Stromal cell of bone marrow (primary cell): ENCODE measurements around the gene GPR15.

Source experiments
- DNase-seq: peaks from one replicate; pipeline ENCODE4 v3.0.0-alpha.2; 2012; ENCODE audit warnings: low read depth

Gene GPR15

DNA sequence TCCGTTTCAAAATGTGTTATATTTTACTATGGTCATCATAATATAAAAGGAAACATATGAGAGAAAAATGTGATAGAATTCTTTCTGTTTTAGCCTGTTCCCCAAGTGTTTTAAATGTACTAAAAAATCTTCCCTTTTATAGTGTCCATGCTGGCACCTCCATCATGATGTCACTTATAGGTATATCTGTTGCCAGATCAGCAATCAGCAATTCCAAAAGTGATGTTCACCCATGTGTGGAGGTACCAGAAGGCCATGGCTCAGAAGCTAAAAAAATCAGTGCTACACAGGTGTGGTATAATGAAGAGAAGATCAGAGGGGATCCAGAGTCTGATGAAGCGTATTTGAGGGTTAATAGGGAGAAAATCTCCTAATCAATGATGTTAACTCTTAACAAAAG lies 1.1 kb upstream of the GPR15 start:
- DNase-seq: no peak

DNA sequence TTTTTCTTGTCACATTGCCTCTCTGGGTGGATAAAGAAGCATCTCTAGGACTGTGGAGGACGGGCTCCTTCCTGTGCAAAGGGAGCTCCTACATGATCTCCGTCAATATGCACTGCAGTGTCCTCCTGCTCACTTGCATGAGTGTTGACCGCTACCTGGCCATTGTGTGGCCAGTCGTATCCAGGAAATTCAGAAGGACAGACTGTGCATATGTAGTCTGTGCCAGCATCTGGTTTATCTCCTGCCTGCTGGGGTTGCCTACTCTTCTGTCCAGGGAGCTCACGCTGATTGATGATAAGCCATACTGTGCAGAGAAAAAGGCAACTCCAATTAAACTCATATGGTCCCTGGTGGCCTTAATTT lies 478 bp downstream of the GPR15 start:
- no peak for DNase-seq

DNA sequence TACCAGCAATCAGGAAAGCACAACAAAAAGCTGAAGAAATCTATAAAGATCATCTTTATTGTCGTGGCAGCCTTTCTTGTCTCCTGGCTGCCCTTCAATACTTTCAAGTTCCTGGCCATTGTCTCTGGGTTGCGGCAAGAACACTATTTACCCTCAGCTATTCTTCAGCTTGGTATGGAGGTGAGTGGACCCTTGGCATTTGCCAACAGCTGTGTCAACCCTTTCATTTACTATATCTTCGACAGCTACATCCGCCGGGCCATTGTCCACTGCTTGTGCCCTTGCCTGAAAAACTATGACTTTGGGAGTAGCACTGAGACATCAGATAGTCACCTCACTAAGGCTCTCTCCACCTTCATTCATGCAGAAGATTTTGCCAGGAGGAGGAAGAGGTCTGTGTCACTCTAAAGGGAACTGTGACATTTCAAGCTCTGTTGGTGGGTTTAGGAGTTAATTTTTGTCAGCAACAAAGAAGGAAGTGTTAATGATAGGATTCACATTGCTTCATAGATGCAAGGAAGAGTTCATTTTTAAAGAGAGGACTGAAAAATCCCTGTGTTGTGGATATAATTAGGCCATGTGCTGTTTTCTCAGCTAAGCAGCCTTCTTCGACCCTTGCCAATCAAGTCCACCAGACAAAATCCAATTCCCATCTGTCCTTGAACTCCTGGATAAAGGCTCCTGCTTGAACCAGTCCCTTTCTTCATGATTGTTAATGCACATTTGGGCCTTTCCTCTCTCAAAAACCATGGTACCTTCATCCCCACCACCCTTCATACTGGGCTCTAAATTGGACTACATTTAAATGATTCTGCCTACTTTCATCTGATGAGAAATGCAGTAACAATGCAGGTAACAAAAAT lies 1.2 kb downstream of the GPR15 start:
- DNase-seq: no peak

DNA sequence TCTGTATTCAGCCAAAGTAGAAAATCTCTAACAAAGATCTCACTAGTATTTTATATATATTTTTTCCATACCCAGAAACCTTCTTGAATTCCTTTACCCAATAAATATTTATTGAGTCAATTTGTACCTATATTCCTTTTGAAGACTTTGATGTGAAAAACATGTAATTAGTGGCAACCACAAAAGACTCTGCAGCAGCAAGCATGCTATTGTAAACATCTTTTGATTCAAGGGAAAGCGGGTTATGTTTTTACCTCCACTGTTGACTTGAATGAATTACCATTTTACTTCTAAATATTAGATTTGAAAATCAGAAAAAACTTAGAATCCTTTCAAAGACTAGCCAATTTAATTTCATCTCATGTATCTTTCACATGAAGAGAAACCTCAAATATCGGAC lies 2.4 kb downstream of the GPR15 start:
- no peak for DNase-seq

DNA sequence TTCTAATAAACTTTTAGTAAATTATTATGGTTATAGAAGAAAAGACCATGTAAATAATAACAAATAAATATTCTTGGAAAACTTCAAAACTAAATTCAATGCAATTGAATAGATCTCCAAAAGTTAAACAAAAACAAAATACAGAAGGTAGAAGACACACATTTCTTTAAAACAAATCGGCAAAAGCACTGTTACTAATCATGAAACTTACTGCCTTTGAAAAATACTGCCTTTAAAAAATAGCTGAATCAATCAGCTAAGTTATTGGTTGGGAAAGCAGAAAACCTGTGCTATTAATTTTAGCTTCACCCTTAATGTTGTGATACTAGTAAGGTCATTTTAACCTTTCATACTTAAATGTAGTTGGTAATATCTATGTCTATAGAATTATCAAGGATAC lies 3.0 kb downstream of the GPR15 start:
- DNase-seq: no peak

DNA sequence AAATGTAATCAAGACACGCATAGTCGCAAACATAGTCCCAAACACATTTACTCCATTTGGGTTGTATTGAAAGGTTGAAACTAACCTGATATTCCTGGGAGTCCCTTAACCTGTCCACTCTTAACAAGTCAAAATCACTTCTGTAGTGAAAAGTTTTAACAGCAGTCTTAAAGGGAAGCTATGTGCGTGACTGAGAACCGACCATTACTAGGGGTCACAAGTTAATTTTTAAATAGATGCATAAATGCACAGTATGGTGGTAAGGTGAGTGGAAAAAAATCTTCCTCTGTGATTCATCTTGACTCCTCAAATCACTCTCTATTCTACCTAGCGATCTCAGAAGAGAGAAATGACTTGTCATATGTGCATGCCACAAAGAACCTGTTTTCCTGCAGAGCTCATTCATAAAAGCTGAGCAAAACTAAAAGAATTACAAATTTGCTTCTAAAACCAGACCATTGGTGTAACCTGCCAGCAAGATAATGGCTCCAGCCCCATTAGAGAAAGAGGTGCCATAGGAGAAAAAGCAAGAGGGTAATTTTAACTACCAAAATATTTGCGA lies 4.8 kb downstream of the GPR15 start:
- DNase-seq: no peak

DNA sequence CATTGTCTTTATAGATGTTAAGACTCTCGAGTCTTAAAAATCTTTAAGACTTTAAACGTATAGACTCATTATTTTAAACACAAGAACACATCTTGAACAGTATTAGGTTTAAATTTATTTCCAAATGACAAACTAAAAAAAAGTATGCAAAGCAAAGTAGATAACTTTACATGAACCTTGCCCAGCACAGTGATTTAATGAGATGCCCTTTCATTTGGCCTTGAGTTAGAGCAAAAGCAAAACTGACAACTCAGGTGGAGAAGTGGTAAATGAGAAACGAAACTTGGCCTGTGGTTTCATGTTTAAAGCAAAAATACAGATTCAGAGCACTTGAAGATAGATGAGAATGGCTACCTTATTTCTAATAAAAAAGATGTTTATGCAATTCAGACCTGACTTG lies 8.6 kb downstream of the GPR15 start:
- no peak for DNase-seq

DNA sequence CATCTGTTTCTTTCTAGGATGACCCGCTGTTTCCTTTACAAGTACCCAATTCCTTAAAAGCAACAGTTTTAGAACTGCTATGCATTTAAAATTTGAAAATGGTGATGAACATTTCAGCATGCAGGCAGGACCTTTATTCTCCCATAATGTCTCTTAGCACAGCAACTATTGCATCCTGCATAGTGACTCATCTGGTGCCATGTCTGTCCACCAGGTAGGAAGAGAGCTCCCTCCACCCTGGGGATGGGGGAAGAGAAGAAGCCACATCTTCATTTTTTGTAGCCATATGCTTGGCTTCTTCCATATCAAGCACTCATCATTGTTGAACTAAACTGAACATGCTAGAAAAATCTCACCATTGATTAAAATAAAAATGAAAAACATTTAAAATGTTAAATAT lies 9.9 kb downstream of the GPR15 start:
- DNase-seq: no peak

DNA sequence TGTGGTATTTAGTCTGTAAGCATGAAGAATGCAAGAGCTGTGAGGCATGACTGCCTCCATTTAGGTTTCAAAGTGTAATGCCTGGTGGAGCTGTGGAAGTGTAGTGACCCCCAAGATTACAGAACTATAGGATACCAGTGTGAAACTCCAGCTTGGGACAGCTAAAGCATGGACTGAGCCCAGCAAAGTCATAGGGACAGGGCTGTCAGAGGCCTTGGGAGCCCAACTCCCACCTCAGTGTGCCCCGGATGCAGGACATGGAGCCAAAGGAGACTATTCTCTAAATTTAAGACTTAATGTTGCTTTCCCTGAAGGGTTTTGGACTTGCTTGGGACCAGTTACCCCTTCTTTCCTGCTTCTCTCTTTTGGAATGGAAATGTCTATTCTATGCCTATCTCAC lies 10.8 kb downstream of the GPR15 start:
- no peak for DNase-seq

DNA sequence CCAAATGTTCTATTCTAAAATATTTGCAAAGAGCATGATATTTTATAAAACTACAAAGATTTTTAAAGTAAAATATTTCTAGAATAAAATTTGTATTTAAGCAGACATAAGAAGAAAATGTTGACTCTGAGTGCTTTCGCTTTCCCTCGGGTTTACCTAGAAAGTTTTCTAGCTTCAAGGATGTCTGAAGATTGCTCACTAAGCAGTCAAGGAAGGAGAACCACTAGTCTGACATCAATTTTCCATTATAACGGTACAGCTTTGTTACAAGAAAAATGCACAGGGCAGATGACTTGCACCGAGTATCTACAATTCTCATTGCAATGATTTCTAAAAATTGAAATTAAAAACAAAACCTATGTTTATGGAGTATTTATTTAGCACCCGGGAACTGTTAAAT lies 14.2 kb downstream of the GPR15 start:
- DNase-seq: no peak

DNA sequence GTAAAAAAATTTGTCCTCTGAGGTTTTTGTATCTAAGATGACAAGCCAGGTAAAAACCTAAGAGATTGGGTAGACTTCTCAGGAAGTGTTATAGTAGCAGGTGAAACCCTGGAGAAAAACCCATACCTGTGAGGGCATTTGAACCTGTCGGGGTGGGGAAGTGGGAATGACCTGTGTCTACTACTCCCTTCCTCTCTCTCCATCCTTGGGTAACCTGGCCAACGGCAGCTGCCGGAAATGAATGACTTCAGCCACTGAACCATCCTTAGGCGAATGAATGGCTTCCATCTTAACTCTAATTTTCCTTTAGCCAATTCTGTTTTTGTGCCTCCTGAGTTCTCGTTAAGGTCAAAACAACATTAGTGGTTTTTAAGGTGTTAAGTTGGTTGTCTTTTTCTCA lies 16.8 kb downstream of the GPR15 start:
- no peak for DNase-seq

DNA sequence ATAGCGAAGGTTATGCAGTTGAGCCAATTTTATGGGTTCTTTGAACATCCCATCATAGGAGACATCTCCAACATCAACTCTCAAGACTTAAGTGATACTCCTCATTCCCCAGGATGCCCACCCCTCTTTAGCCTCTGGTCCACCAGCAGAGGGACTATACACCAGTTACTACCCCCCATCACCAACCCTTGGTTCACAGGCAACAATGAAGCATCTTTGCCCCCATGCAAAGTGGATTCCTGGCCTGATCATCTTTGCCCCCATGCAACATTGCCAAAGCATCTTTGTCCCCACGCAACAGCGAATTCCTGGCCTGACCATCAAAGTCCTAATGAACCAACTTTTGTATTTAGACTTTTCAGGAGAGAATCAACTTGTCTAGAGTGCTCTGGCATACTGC lies 19.1 kb downstream of the GPR15 start:
- DNase-seq: no peak

DNA sequence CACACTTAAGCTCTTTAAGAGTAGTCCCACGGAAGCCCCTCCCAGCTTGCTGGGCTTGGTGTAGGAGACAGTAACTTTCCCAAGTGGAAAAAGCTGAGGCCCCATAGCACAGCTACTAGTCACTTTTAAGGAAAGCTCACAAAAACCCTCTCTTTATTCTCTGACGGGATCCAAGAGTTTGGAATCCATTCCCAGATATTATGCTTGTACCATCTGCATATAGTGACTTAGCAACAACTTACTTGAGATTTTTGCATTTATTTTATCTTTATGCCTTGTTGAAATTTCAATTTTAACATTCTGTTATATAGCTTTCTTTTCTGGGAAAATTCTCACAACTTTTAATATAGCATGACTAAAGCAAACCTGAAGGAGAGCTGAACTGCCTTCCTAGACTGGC lies 19.5 kb downstream of the GPR15 start:
- DNase-seq: no peak

DNA sequence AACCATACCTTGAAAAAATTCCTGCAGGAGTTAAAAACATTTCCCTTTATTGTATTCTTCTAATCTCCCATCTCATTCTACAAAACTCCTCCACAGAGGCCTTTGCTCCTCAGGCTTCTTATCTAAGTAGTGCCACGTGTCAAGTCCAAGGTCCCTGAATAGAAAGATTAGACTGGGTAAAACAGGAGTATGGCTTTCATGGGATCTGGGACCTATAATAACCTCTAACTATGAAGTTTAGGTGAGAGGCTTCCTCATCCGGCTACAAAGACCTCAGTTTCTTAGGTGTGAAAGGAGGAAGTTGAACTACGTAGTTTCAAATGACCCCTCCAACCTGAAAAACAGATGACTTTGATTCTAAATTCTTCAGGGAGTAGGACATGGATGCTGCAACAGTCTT lies 20.0 kb downstream of the GPR15 start:
- DNase-seq: no peak

DNA sequence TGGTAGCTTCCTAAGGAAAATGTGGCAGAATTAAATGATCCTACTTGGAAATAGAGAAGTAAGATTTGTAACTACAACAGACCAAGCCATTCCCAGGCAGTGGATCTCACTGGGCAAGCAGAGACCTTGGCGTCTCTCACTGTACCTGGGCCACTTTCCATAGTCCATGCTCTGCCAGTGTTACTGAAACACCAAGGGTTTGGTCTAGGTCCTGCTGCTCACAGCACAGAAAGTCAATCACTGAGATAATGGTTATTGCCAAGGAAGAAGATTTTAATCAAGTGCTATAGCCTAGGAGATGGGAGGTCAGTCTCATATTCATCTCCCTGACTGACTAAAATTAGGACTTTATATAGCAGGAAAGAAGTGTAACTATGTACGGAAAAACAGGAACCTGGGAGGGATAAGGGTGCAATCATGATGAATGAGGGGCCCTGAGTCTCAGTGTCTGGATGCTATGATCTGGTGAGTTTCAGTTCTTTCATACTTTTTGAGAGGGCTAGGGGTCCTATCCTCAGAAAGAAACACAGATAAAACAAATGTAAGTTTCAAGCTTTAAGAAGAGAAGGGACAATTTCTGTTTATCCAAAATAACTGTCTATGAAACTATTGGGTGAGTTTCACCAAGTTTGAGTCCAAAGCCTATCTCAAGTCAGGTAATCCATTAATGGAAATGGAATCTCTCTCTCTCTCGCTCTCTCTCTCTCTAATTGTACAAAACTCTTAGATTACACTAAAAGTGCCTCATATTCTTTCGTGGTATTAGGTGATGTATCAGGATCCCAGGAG lies 20.6 kb downstream of the GPR15 start:
- no peak for DNase-seq

DNA sequence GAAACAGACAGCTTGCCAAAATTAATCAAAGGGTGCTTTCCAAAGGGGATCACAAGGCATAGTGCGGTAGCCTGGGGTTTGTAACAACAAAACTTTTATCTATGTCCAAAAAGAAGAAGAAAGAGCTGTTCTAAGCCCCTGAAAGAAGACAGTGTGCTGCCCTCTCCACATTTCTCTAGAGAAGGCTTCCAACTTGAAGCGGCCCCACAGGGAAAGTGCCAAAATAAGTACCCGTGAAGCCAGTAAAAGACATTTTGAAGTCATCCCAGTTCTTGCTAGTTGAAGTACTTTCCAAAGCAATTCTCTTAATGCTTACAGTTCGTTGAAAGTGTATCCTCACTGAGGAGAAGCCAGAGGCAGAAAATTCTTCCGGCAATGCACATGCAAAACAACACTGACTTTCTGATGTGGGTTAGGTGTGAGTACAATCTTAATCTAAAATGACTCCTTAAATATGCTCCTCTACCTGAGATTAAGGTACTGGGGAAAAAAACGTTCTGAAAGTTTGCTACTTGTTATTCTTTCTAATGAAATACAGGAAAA lies 21.3 kb downstream of the GPR15 start:
- DNase-seq: no peak

DNA sequence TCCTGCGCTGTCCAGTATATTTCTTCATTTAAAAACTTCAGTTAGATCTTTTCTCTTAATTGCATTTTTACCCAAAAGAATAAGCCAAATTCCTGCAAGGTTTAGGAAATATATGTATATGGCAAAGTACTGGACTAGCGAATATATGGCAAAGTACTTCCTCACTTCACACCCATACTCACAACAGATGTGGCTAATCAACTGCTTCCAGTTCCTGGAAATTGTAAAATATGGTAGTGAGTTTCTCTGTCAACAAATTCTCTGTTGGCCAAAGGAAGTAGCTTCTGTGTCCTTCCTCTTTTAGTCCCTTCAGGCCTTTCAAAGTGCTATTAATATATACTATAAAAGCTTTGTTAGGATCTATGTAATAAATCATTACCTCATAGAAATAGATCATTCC lies 22.0 kb downstream of the GPR15 start:
- no peak for DNase-seq

DNA sequence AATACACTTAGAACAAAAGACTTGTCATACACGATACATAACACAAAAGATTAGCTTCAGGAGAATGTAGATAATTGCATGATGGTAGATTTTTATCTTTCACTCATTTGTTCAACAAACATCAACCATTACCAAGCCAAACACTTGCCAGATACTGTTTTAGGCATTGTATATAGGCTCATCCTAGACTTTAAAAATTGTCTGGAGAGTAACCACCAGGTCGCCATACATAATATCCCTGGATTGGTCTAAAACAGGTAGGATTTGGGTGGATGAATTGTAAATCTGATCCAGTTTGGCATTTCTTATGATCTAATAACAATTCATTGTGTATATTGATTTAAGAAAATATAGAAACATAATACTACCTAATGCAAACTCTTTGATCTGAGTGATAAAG lies 22.8 kb downstream of the GPR15 start:
- no peak for DNase-seq

DNA sequence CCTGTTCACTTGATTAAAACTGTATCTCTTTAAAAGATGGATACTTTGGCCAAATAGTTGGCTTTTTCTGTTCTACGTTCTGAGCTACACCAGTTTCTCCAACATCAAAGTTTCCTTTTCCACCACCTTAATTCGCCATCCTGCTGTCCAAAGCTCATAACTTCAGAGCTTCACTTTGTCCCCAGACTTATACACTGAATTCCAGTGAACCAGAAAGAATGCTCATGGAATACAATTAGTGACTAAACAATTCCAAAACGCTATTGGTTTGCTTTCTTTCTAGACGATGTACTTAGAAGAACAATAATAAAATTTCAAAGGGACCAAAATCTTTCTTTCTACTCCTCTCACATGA lies 23.2 kb downstream of the GPR15 start:
- no peak for DNase-seq

DNA sequence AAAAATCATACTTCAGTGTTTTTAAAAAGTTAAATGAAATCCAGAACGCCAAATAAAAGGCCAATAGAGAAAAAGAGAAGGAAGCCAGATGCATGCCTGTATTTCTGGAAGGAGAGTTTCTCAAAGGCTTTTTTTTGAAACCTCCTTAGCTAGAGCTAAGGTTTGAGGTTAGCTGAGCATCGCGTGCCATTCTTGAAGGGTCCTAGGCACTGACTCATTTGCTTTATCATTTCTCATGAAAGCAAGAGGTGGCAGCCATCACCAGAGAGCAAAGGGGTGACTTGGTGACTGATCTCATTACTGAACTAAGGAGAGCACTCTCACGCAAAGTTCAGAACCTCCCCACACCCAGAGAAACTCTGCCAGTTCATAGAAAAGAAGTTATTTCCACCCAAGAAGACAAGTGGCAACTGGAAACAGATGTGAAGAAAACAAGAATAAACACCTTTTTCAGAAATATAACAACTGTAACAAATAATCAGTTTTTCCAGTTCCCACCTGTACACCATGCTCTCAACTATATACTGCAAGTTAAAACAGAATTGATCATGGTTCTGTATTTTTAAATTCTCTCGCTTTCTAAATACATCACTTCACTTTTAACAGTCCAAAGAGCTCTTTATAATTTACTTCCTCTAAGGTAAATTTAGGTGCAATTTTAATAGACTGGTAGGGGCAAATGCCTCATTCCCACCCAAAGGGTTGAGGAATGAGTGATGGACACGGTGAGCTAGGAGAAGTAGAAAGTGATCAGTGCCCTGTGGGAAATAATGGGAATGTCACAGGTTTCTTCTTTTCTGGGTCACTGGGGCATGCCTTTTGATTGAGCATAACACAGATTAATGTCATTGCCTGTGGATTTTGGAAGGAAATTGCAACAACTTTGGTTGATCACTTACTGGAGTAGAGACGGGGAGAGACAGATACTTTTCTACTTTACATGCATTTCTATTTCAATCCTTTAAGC lies 24.7 kb downstream of the GPR15 start:
- DNase-seq: no peak

DNA sequence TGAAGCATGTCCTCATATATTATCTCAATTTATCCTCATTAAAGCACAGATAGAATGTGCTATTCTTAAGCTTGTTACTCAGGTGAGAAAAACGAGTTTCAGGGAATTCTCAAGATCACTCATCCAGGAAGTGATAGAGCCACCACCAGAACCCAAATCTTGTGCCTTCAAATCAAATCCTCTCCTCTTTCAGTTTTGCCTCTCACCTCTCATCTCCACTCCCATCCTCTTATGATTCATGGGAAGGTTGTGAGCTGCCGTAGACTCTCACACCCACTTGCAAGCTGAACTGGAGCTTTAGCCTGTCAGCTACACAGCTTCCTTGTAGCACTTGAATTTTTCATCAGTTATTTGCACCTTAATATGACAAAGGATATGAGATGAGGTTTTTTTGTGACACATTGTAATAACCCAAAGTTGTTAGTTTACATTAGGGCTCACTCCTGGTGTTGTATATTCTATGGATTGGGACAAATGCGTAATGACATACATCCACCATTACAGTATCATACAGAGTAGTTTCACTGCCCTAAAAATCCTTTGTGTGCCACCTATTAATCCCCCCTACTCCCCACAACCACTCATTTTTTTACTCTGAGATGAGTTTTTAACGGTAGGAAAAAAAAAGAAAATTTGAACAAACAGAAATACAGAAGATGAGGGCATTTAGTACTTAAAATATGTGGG lies 25.7 kb downstream of the GPR15 start:
- no peak for DNase-seq
